HG03457 (cell line): ENCODE data around the gene STAMBP.
"Not testable (repeated sequence)": the region's sequence is repeated elsewhere in the genome, so short reads cannot be mapped to it uniquely, and the experiment has no call there.

Experiments used
- ATAC-seq: cut with Tn5 transposase; IDR thresholded peaks from one replicate; pipeline ENCODE4 v1.9.1; 2021; ENCODE audit warnings: moderate number of reproducible peaks; ENCODE audit not compliant: unreplicated experiment

The STAMBP gene

GRCh38 chr2:73828818-73829570 lies at the start of gene STAMBP:
Gene STAMBP, plus strand, starts transcription at chr2:73828961. Its CDS starts 1,896 bp downstream, at chr2:73830857.
- ATAC-seq = peak; percentile 57

GRCh38 chr2:73779467-73780236 lies 49.1 kb upstream of the STAMBP start, which contains the start of gene DUSP11:
Gene DUSP11, minus strand, starts transcription at chr2:73780103. Its CDS starts 129 bp downstream, at chr2:73779974.
- peak; percentile 95 for ATAC-seq

- ATAC-seq = no peak
Observed at GRCh38 chr2:73780237-73780582, 48.6 kb upstream of the STAMBP start.

GRCh38 chr2:73783402-73783801 lies 45.4 kb upstream of the STAMBP start:
- ATAC-seq = not testable (repeated sequence)

- ATAC-seq = not testable (repeated sequence)
Observed at GRCh38 chr2:73783883-73784282, 44.9 kb upstream of the STAMBP start, which contains the start of gene C2orf78. Gene C2orf78, plus strand, starts transcription at chr2:73784183. Its CDS starts 127 bp downstream, at chr2:73784310.

GRCh38 chr2:73811878-73812277 lies 16.9 kb upstream of the STAMBP start:
- no peak for ATAC-seq

GRCh38 chr2:73812635-73813034 lies 16.1 kb upstream of the STAMBP start:
- no peak for ATAC-seq

GRCh38 chr2:73818296-73818695 lies 10.5 kb upstream of the STAMBP start:
- no peak for ATAC-seq

GRCh38 chr2:73821227-73821626 lies 7.5 kb upstream of the STAMBP start:
- ATAC-seq = peak; percentile 45

- no peak for ATAC-seq
Observed at GRCh38 chr2:73821669-73822068, 7.1 kb upstream of the STAMBP start.

GRCh38 chr2:73822276-73822675 lies 6.5 kb upstream of the STAMBP start:
- peak; percentile 64 for ATAC-seq

- no peak for ATAC-seq
Observed at GRCh38 chr2:73822991-73823390, 5.8 kb upstream of the STAMBP start.

GRCh38 chr2:73823416-73823815 lies 5.3 kb upstream of the STAMBP start:
- no peak for ATAC-seq

GRCh38 chr2:73823916-73824523 lies 4.7 kb upstream of the STAMBP start:
- ATAC-seq = no peak

GRCh38 chr2:73825408-73825807 lies 3.4 kb upstream of the STAMBP start:
- no peak for ATAC-seq

- ATAC-seq = no peak
Observed at GRCh38 chr2:73827018-73827417, 1.7 kb upstream of the STAMBP start.

- ATAC-seq = no peak
Observed at GRCh38 chr2:73827660-73828388, 937 bp upstream of the STAMBP start.

- ATAC-seq = no peak
Observed at GRCh38 chr2:73828389-73828817, 358 bp upstream of the STAMBP start.

- ATAC-seq = no peak
Observed at GRCh38 chr2:73830871-73831401, 2.2 kb downstream of the STAMBP start.

GRCh38 chr2:73832930-73833329 lies 4.2 kb downstream of the STAMBP start:
- ATAC-seq = no peak
